Neural cell (in vitro differentiated cells): ENCODE measurements around the gene MAML3. TPM values are rescaled to one million over a fixed set of nuclear protein-coding genes. Genes with fewer than 3 reads are reported as not detected.

ENCODE experiments used
- H2AFZ ChIP-seq: fragments of 200-600, 300-800 bp; sonication (generic), shearing (Covaris generic); 2 replicates; pipeline ENCODE4 v1.6.0; 2014; ENCODE audit warnings: low read depth, mild to moderate bottlenecking, antibody characterized with exemption, low read length, moderate library complexity
- H3F3A ChIP-seq: fragments of 200-600 bp; shearing (Covaris generic); 2 replicates; pipeline ENCODE4 v1.6.1; 2016; ENCODE audit warnings: mild to moderate bottlenecking, moderate library complexity, mixed read lengths, antibody characterized with exemption, low read length; ENCODE audit not compliant: insufficient read depth, poor library complexity, severe bottlenecking
- H3K27ac ChIP-seq: fragments of 200-600, 300-800 bp; sonication (generic), shearing (Covaris generic); 2 replicates; pipeline ENCODE4 v1.5.1; 2014; ENCODE audit warnings: mild to moderate bottlenecking, low read length, moderate library complexity
- H3K27me3 ChIP-seq: fragments of 300-800, 200-600 bp; sonication (generic), shearing (Covaris generic); 2 replicates; pipeline ENCODE4 v1.6.0; 2014; ENCODE audit warnings: mild to moderate bottlenecking, low read depth, low read length, moderate library complexity; ENCODE audit not compliant: insufficient read depth
- H3K36me3 ChIP-seq: fragments of 300-800, 200-600 bp; sonication (generic), shearing (Covaris generic); 2 replicates; pipeline ENCODE4 v1.5.1; 2014; ENCODE audit warnings: mild to moderate bottlenecking, antibody characterized with exemption, low read length, moderate library complexity; ENCODE audit not compliant: insufficient read depth
- H3K4me2 ChIP-seq: fragments of 300-800, 200-600 bp; sonication (generic), shearing (Covaris generic); 2 replicates; pipeline ENCODE4 v1.6.0; 2014; ENCODE audit warnings: mild to moderate bottlenecking, low read length
- H3K4me3 ChIP-seq: fragments of 300-800, 200-600 bp; sonication (generic), shearing (Covaris generic); 2 replicates; pipeline ENCODE4 v1.5.1; 2014; ENCODE audit warnings: mild to moderate bottlenecking, low read length, moderate library complexity
- H3K79me2 ChIP-seq: fragments of 200-600 bp; shearing (Covaris generic); replicated peaks from 2 replicates; pipeline ENCODE4 v1.6.0; 2014; ENCODE audit warnings: mild to moderate bottlenecking, low read length, moderate library complexity; ENCODE audit not compliant: insufficient read depth
- H3K9ac ChIP-seq: fragments of 300-800, 200-600 bp; sonication (generic), shearing (Covaris generic); 2 replicates; pipeline ENCODE4 v1.6.1; 2016; ENCODE audit warnings: mild to moderate bottlenecking, low read length, mixed read lengths
- H3K9me2 ChIP-seq: fragments of 200-600 bp; shearing (Covaris generic); 2 replicates; pipeline ENCODE4 v1.6.1; 2016; ENCODE audit warnings: mild to moderate bottlenecking, low read length, mixed read lengths; ENCODE audit not compliant: insufficient read depth
- H3K9me3 ChIP-seq: fragments of 200-600, 300-800 bp; sonication (generic), shearing (Covaris generic); 2 replicates; pipeline ENCODE4 v1.6.1; 2016; ENCODE audit warnings: mild to moderate bottlenecking, mixed run types, low read length, moderate library complexity, mixed read lengths
- H4K20me1 ChIP-seq: fragments of 200-600 bp; shearing (Covaris generic); 2 replicates; pipeline ENCODE4 v1.6.1; 2016; ENCODE audit warnings: mild to moderate bottlenecking, mixed run types; ENCODE audit not compliant: insufficient read depth
- CTCF ChIP-seq: fragments of 450-650 bp; IDR thresholded peaks from 2 replicates; pipeline ENCODE4 v1.5.1; 2014; ENCODE audit warnings: antibody characterized with exemption, mild to moderate bottlenecking, moderate library complexity; ENCODE audit not compliant: poor library complexity, severe bottlenecking
- EP300 ChIP-seq: fragments of 450-650 bp; conservative IDR thresholded peaks from 2 replicates; pipeline ENCODE4 v1.6.1; 2014; ENCODE audit warnings: antibody characterized with exemption, mild to moderate bottlenecking, moderate library complexity; ENCODE audit not compliant: poor library complexity, severe bottlenecking
- EZH2 ChIP-seq: fragments of 200-600, 300-800 bp; shearing (Covaris generic), sonication (generic); IDR thresholded peaks from 2 replicates; pipeline ENCODE4 v1.6.1; 2014; ENCODE audit warnings: antibody characterized with exemption, low read length, borderline replicate concordance, mild to moderate bottlenecking; ENCODE audit not compliant: insufficient read depth, poor library complexity, severe bottlenecking
- MXI1 ChIP-seq: fragments of 450-650 bp; conservative IDR thresholded peaks from 2 replicates; pipeline ENCODE4 v1.6.1; 2014; ENCODE audit warnings: antibody characterized with exemption, mild to moderate bottlenecking; ENCODE audit not compliant: poor library complexity, severe bottlenecking
- POLR2AphosphoS5 ChIP-seq: IDR thresholded peaks from 2 replicates; pipeline ENCODE4 v1.6.1; 2012
- RAD21 ChIP-seq: fragments of 450-650 bp; conservative IDR thresholded peaks from 2 replicates; pipeline ENCODE4 v1.6.1; 2014; ENCODE audit warnings: antibody characterized with exemption, mild to moderate bottlenecking, moderate library complexity
- REST ChIP-seq: IDR thresholded peaks from 2 replicates; pipeline ENCODE4 v1.6.1; 2012; ENCODE audit warnings: borderline replicate concordance
- SMC3 ChIP-seq: fragments of 450-650 bp; conservative IDR thresholded peaks from 2 replicates; pipeline ENCODE4 v1.6.1; 2014; ENCODE audit warnings: antibody characterized with exemption, mild to moderate bottlenecking, moderate library complexity; ENCODE audit not compliant: poor library complexity
- TAF1 ChIP-seq: IDR thresholded peaks from 2 replicates; pipeline ENCODE4 v1.6.1; 2012; ENCODE audit warnings: low read depth
- polyA plus RNA-seq: library from polyadenylated mRNA; depleted of rRNA; stranded (reverse); fragments of >200 nt; gene quantifications from 2 replicates; pipeline ENCODE4 v1.2.3, GENCODE V29; 2014

The MAML3 gene
- polyA plus RNA-seq, 1 donor from 2014 or later = 10.2 TPM

DNA sequence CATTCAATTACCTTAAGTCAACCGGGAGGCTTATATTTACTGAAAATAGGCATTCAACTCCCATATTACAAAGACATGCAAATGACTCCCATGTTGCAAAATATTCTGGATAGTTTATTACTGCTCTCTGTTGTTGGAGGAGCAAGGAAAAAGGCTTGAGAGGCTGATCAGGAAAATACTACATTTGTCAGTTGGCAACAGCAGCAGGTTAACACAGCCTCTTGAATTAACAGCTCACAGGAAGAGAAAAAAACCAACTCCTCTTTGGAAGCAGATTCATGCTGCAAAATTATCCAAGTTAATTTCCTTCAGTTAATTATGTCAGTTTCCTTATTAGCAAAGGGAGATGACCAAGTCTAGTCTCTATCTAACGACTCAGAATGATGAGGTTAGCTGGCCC, 238.9 kb downstream of the MAML3 start:
- H3K4me2 ChIP-seq = no peak overlapping the region
- no peak overlapping the region for H3K27ac ChIP-seq
- no peaks in the 10 kb centered on the region for H3F3A ChIP-seq
- no peak for TF ChIP-seq RAD21
- no peak for TF ChIP-seq CTCF
- no peak overlapping the region for H3K4me3 ChIP-seq
- no peaks in the 10 kb centered on the region for H3K36me3 ChIP-seq
- H2AFZ ChIP-seq = no peak overlapping the region
- no peaks in the 10 kb centered on the region for H4K20me1 ChIP-seq
- H3K27me3 ChIP-seq = no peaks in the 10 kb centered on the region
- no peaks in the 10 kb centered on the region for H3K9me3 ChIP-seq
- no peaks in the 10 kb centered on the region for H3K9me2 ChIP-seq
- peaks cover 3% of the 10 kb centered on the region for H3K79me2 ChIP-seq
- H3K9ac ChIP-seq = no peak overlapping the region

GRCh38 chr4:139913995-139914598, 239.9 kb downstream of the MAML3 start:
- no peak overlapping the region for H2AFZ ChIP-seq
- no peaks in the 10 kb centered on the region for H3K27me3 ChIP-seq
- no peak for TF ChIP-seq RAD21
- H3K36me3 ChIP-seq = no peaks in the 10 kb centered on the region
- no peaks in the 10 kb centered on the region for H4K20me1 ChIP-seq
- no peaks in the 10 kb centered on the region for H3K9me3 ChIP-seq
- no peak overlapping the region for H3K27ac ChIP-seq
- H3K79me2 ChIP-seq = no peaks in the 10 kb centered on the region
- H3K4me2 ChIP-seq = no peak overlapping the region
- no peaks in the 10 kb centered on the region for H3F3A ChIP-seq
- H3K9me2 ChIP-seq = no peaks in the 10 kb centered on the region
- H3K9ac ChIP-seq = no peak overlapping the region
- no peak overlapping the region for H3K4me3 ChIP-seq

DNA sequence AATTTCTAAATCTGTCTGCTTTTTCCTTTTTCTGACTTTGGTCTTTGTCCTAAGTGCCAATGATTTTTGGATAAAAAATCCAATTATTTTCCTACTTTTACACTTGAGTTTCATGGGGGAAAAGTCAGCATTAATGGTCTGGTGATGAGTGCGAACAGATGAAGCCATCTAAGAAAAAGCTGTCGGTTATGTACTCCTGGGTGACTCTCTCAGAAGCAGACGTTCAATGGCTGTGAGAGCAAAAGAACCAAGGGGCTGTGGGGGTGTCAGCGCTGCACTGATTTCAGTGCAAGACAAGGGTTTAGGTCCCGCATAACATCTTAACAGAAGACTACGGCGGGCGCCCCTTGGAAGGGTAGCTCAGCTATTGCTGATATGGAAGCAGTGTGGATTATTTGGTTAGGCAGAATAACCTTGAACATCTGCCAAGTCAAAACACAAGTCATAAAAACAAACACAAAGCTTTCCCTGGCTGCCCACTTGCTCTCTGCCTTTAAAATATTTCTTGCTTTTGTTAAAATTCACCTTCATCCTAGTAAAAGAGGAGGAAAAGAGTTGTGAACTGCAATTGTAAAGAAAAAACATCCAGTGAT, 240.5 kb downstream of the MAML3 start:
- no peaks in the 10 kb centered on the region for H3F3A ChIP-seq
- no peaks in the 10 kb centered on the region for H3K36me3 ChIP-seq
- H3K4me2 ChIP-seq = no peak overlapping the region
- H3K27me3 ChIP-seq = no peaks in the 10 kb centered on the region
- no peak overlapping the region for H2AFZ ChIP-seq
- no peak for TF ChIP-seq TAF1
- TF ChIP-seq POLR2AphosphoS5 = no peak
- no peak for TF ChIP-seq EP300
- TF ChIP-seq EZH2 = no peak
- TF ChIP-seq CTCF = no peak
- no peak for TF ChIP-seq SMC3
- no peak for TF ChIP-seq REST
- no peak for TF ChIP-seq MXI1
- no peak for TF ChIP-seq RAD21
- no peak overlapping the region for H3K27ac ChIP-seq
- H3K9me2 ChIP-seq = no peaks in the 10 kb centered on the region
- no peak overlapping the region for H3K9ac ChIP-seq
- H3K9me3 ChIP-seq = no peaks in the 10 kb centered on the region
- no peak overlapping the region for H3K4me3 ChIP-seq
- no peaks in the 10 kb centered on the region for H3K79me2 ChIP-seq
- no peaks in the 10 kb centered on the region for H4K20me1 ChIP-seq
